ENCODE results near the gene BBS7. TPM values are rescaled to one million over a fixed set of nuclear protein-coding genes. Genes with fewer than 3 reads are reported as not detected.

Gene BBS7
- total and polyA plus RNA-seq, 2 donors (not counting 3 experiments of a cell fraction or from before 2014, with no cell fraction given), result 20.0 to 21.7 TPM

GRCh38 chr4:121784975-121785374 lies 85.3 kb downstream of the BBS7 start:
- Histone ChIP-seq H3K9ac (replicated peaks; ENCODE audit: extremely low read depth, insufficient read depth, low read length) (no peak overlapping the region), H2AFZ (ENCODE audit: low read depth, low read length) (peak overlapping the region; percentile 4), H3K4me2 (ENCODE audit: insufficient read depth, low read length) (no peak overlapping the region), H3K4me1 (ENCODE audit: control insufficient read depth, extremely low read depth, insufficient read depth, low read length) (peaks cover 11% of the 10 kb centered on the region), H3K36me3 (ENCODE audit: control insufficient read depth in 2 of 2, extremely low read depth in 1 of 2, insufficient read depth in 2 of 2, low read length in 2 of 2) (no peaks in the 10 kb centered on the region), H3K27ac (ENCODE audit: insufficient read depth, low read depth, low read length) (no peak overlapping the region), H3K4me3 (replicated peaks in 1 of 3; ENCODE audit: insufficient read depth in 1 of 3, low read depth in 1 of 3, low read length in 3 of 3) (no peak overlapping the region), H4K20me1 (replicated peaks; ENCODE audit: control insufficient read depth, extremely low read depth, insufficient read depth, low read length) (no peaks in the 10 kb centered on the region), H3K9me1 (replicated peaks; ENCODE audit: control insufficient read depth, extremely low read depth, insufficient read depth, low read length) (no peaks in the 10 kb centered on the region), H3K9me3 (replicated peaks; ENCODE audit: control insufficient read depth, insufficient read depth, low read length) (no peaks in the 10 kb centered on the region), H3K27me3 (ENCODE audit: control insufficient read depth in 2 of 2, insufficient read depth in 2 of 2, low read length in 2 of 2) (peaks cover 0 to 4% of the 10 kb centered on the region in 2 experiments), H3K79me2 (ENCODE audit: control insufficient read depth, insufficient read depth, low read length) (no peaks in the 10 kb centered on the region)
- DNase-seq (ENCODE audit: low read depth, low spot score) (peak; percentile 59), FAIRE-seq (no peak)
- CTCF ChIA-PET, result no interaction called here
- intact Hi-C loops (cut with micrococcal nuclease), result no loop called here
- dilution Hi-C loops (cut with MboI; ENCODE audit: extremely low pct_ligation_motif_present, low sequenced_read_pairs), result no loop called here
- POLR2A ChIA-PET, result no interaction called here
- TF ChIP-seq JUN (IDR thresholded peaks at IDR 0.05; ENCODE audit: borderline replicate concordance, insufficient read depth, insufficient read length, low read depth) (no peak), EZH2 (IDR thresholded peaks at IDR 0.05; ENCODE audit: borderline replicate concordance, low read depth, low read length, severe bottlenecking) (no peak), POLR2A (IDR thresholded peaks at IDR 0.05; ENCODE audit: low read depth, low read length) (no peak), FOS (IDR thresholded peaks at IDR 0.05; ENCODE audit: borderline replicate concordance, insufficient read depth, low read length) (no peak), CTCF (IDR thresholded peaks at IDR 0.05; ENCODE audit: extremely low read depth in 1 of 2, insufficient read depth in 1 of 2, low read depth in 1 of 2, low read length in 2 of 2) (no peak), MAX (IDR thresholded peaks at IDR 0.05; ENCODE audit: insufficient read depth, insufficient read length) (no peak), GATA2 (IDR thresholded peaks at IDR 0.05; ENCODE audit: insufficient read depth, insufficient read length, low read depth, low read length) (no peak), MYC (IDR thresholded peaks at IDR 0.05; ENCODE audit: low read depth, low read length) (no peak), POLR2AphosphoS5 (IDR thresholded peaks at IDR 0.05; ENCODE audit: insufficient read depth, low read depth, low read length) (no peak)
- no TSS peak for BruUV-seq (replicated peaks)
